H9 (cell line): Measurements from ENCODE around the gene MYL3. TPM values are rescaled to one million over a fixed set of nuclear protein-coding genes. Genes with fewer than 3 reads are reported as not detected.

Experiments
- DNase-seq: peaks from one replicate; pipeline ENCODE4 v3.0.0-alpha.2; 2017
- H2AFZ ChIP-seq: one replicate; pipeline ENCODE4 v1.6.1; 2013; ENCODE audit warnings: mild to moderate bottlenecking, low read length, control low read depth, moderate library complexity
- H2AK5ac ChIP-seq: 2 replicates; pipeline ENCODE4 v1.6.1; 2013; ENCODE audit warnings: low read length, control low read depth, mixed read lengths; ENCODE audit not compliant: insufficient read length
- H2BK120ac ChIP-seq: one replicate; pipeline ENCODE4 v1.6.1; 2013; ENCODE audit warnings: low read depth, mild to moderate bottlenecking, low read length, control low read depth, inconsistent platforms; ENCODE audit not compliant: poor library complexity, severe bottlenecking
- H2BK12ac ChIP-seq: 2 replicates; pipeline ENCODE4 v1.6.1; 2013; ENCODE audit warnings: low read length, control low read depth, mixed read lengths, low read depth; ENCODE audit not compliant: insufficient read length
- H2BK15ac ChIP-seq: 2 replicates; pipeline ENCODE4 v1.6.1; 2013; ENCODE audit warnings: low read depth, low read length, control low read depth
- H2BK20ac ChIP-seq: one replicate; pipeline ENCODE4 v1.6.1; 2013; ENCODE audit warnings: low read depth, mild to moderate bottlenecking, low read length, control low read depth, inconsistent platforms; ENCODE audit not compliant: poor library complexity, severe bottlenecking
- H2BK5ac ChIP-seq: 2 replicates; pipeline ENCODE4 v1.6.1; 2013; ENCODE audit warnings: low read length, control low read depth, mixed read lengths; ENCODE audit not compliant: insufficient read length
- H3K14ac ChIP-seq: 2 replicates; pipeline ENCODE4 v1.6.1; 2013; ENCODE audit warnings: low read length, control low read depth; ENCODE audit not compliant: insufficient read depth
- H3K18ac ChIP-seq: 2 replicates; pipeline ENCODE4 v1.6.1; 2013; ENCODE audit warnings: low read depth, mild to moderate bottlenecking, mixed read lengths, low read length, control low read depth; ENCODE audit not compliant: insufficient read length
- H3K23ac ChIP-seq: 2 replicates; pipeline ENCODE4 v1.6.1; 2013; ENCODE audit warnings: low read length, control low read depth, mixed read lengths, low read depth; ENCODE audit not compliant: insufficient read length
- H3K23me2 ChIP-seq: 2 replicates; pipeline ENCODE4 v1.6.1; 2013; ENCODE audit warnings: low read depth, mild to moderate bottlenecking, mixed read lengths, low read length, control low read depth; ENCODE audit not compliant: insufficient read length, poor library complexity, severe bottlenecking
- H3K27ac ChIP-seq: 2 replicates; pipeline ENCODE4 v1.5.1; 2013; ENCODE audit warnings: low read length, control low read depth, mixed read lengths, low read depth; ENCODE audit not compliant: insufficient read length
- H3K27me3 ChIP-seq: 2 replicates; pipeline ENCODE4 v1.6.1; 2013; ENCODE audit warnings: low read length, control low read depth, inconsistent platforms; ENCODE audit not compliant: insufficient read depth
- H3K4ac ChIP-seq: 2 replicates; pipeline ENCODE4 v1.6.1; 2013; ENCODE audit warnings: low read depth, mild to moderate bottlenecking, control low read depth, inconsistent platforms, low read length, moderate library complexity
- H3K4me1 ChIP-seq: 2 replicates; pipeline ENCODE4 v1.6.1; 2013; ENCODE audit warnings: low read length, control low read depth, inconsistent platforms; ENCODE audit not compliant: insufficient read depth
- H3K4me2 ChIP-seq: 2 replicates; pipeline ENCODE4 v1.6.1; 2013; ENCODE audit warnings: low read length, control low read depth, mixed read lengths; ENCODE audit not compliant: insufficient read length, insufficient read depth
- H3K56ac ChIP-seq: 2 replicates; pipeline ENCODE4 v1.6.1; 2013; ENCODE audit warnings: low read depth, mild to moderate bottlenecking, mixed read lengths, low read length, control low read depth; ENCODE audit not compliant: insufficient read length
- H3K79me1 ChIP-seq: 2 replicates; pipeline ENCODE4 v1.6.1; 2013; ENCODE audit warnings: low read depth, mild to moderate bottlenecking, moderate library complexity, low read length, control low read depth, inconsistent platforms; ENCODE audit not compliant: insufficient read depth, poor library complexity, severe bottlenecking
- H3K79me2 ChIP-seq: 2 replicates; pipeline ENCODE4 v1.6.1; 2013; ENCODE audit warnings: low read length, control low read depth, inconsistent platforms; ENCODE audit not compliant: insufficient read depth
- H3K9ac ChIP-seq: 2 replicates; pipeline ENCODE4 v1.6.1; 2013; ENCODE audit warnings: low read length, control low read depth, mixed read lengths; ENCODE audit not compliant: insufficient read length; ENCODE audit errors: extremely low read depth
- H3K9me3 ChIP-seq: one replicate; pipeline ENCODE4 v1.6.1; 2013; ENCODE audit warnings: low read depth, low read length, inconsistent platforms; ENCODE audit not compliant: control insufficient read depth
- H3T11ph ChIP-seq: one replicate; pipeline ENCODE4 v1.6.1; 2013; ENCODE audit warnings: mild to moderate bottlenecking, low read length, control low read depth, inconsistent platforms
- H4K20me1 ChIP-seq: one replicate; pipeline ENCODE4 v1.6.1; 2013; ENCODE audit not compliant: control insufficient read depth, insufficient read length, insufficient read depth
- H4K5ac ChIP-seq: 2 replicates; pipeline ENCODE4 v1.6.1; 2013; ENCODE audit warnings: low read depth, mild to moderate bottlenecking, mixed read lengths, low read length, control low read depth; ENCODE audit not compliant: insufficient read length
- H4K8ac ChIP-seq: replicated peaks from 2 replicates; pipeline ENCODE4 v1.6.1; 2013; ENCODE audit warnings: low read length, control low read depth, mixed read lengths, low read depth; ENCODE audit not compliant: insufficient read length
- H4K91ac ChIP-seq: 2 replicates; pipeline ENCODE4 v1.6.1; 2013; ENCODE audit warnings: low read depth, mild to moderate bottlenecking, moderate library complexity, mixed read lengths, low read length, control low read depth; ENCODE audit not compliant: insufficient read length
- H3K27ac Mint-ChIP-seq, 3 experiments: 2 replicates in 2 of 3; 3 replicates in 1 of 3; pipeline ENCODE4 v1.8.0; 2020 to 2021; ENCODE audit warnings: mixed read lengths in 3 of 3, mild to moderate bottlenecking in 1 of 3, moderate library complexity in 1 of 3
- H3K27me3 Mint-ChIP-seq: 2 replicates; pipeline ENCODE4 v1.8.0; 2021; ENCODE audit warnings: low read depth, mild to moderate bottlenecking, moderate library complexity, mixed read lengths
- H3K36me3 Mint-ChIP-seq, 3 experiments: 2 replicates in 2 of 3; 3 replicates in 1 of 3; pipeline ENCODE4 v1.8.0; 2020 to 2021; ENCODE audit warnings: low read depth in 3 of 3, mixed read lengths in 3 of 3; ENCODE audit not compliant: insufficient read depth in 1 of 3
- H3K4me1 Mint-ChIP-seq, 2 experiments: 2 replicates each; pipeline ENCODE4 v1.8.0; 2020; ENCODE audit warnings: mixed read lengths in 2 of 2
- H3K4me3 Mint-ChIP-seq, 2 experiments: 2 replicates in 1 of 2; 3 replicates in 1 of 2; pipeline ENCODE4 v1.8.0; 2020 to 2021; ENCODE audit warnings: mild to moderate bottlenecking in 2 of 2, mixed read lengths in 2 of 2, moderate library complexity in 1 of 2
- H3K9me3 Mint-ChIP-seq, 2 experiments: 2 replicates in 1 of 2; 3 replicates in 1 of 2; pipeline ENCODE4 v1.8.0; 2020; ENCODE audit warnings: mild to moderate bottlenecking in 2 of 2, mixed read lengths in 2 of 2, moderate library complexity in 1 of 2
- CTCF ChIP-seq: fragments of 200-600 bp; sonication (generic); conservative IDR thresholded peaks from 3 replicates; pipeline ENCODE4 v1.8.0; 2021; ENCODE audit warnings: antibody characterized with exemption, mild to moderate bottlenecking
- WGBS: extraction: QIAGEN DNeasy Blood & Tissue Kit; methylation state at CpG from one replicate; pipeline ENCODE4 v1.1.7; 2013; ENCODE audit warnings: missing lambda C conversion rate, low lambda C conversion rate, mixed read lengths; ENCODE audit not compliant: insufficient read length; ENCODE audit errors: extremely low coverage; 5-methylcytosine and 5-hydroxymethylcytosine counted together
- total RNA-seq: library from RNA; stranded (reverse); gene quantifications from 2 replicates; pipeline ENCODE4 v1.2.1, GENCODE V29; 2021

MYL3 gene
- total RNA-seq, 1 experiment from 2014 or later = 0.24 TPM

- H4K20me1 ChIP-seq = no peaks in the 10 kb centered on the region
- H2BK120ac ChIP-seq = no peak overlapping the region
- WGBS = no CpG with 5 or more reads among the region's 12 CpGs
- no peak overlapping the region for H2AFZ ChIP-seq
- H2BK12ac ChIP-seq = no peak overlapping the region
- H3K4me1 ChIP-seq = 0 out of 2 replicates have a peak, but pooled peaks cover 2% of the 10 kb centered on the region
- no peak overlapping the region for H3K14ac ChIP-seq
- no peak overlapping the region for H2BK15ac ChIP-seq
- no peaks in the 10 kb centered on the region for H3K36me3 Mint-ChIP-seq
- H3K9me3 ChIP-seq = no peaks in the 10 kb centered on the region
- H3K27ac Mint-ChIP-seq = no peak overlapping the region
- H3K4me2 ChIP-seq = no peak overlapping the region
- H3K56ac ChIP-seq = no peak overlapping the region
- H3T11ph ChIP-seq = no peak overlapping the region
- no peak overlapping the region for H2BK5ac ChIP-seq
- H3K4ac ChIP-seq = no peak overlapping the region
- H4K5ac ChIP-seq = no peak overlapping the region
- no peaks in the 10 kb centered on the region for H3K79me2 ChIP-seq
- H3K27me3 Mint-ChIP-seq = peaks cover 3% of the 10 kb centered on the region
- H4K91ac ChIP-seq = no peak overlapping the region
- H3K4me1 Mint-ChIP-seq = peaks cover 14 to 24% of the 10 kb centered on the region in 2 experiments
- no peak overlapping the region for H3K4me3 Mint-ChIP-seq
- no peak overlapping the region for H2BK20ac ChIP-seq
- no peak overlapping the region for H3K27ac ChIP-seq
- no peak overlapping the region for H2AK5ac ChIP-seq
- H3K9ac ChIP-seq = no peak overlapping the region
- H3K79me1 ChIP-seq = no peaks in the 10 kb centered on the region
- no peaks in the 10 kb centered on the region for H3K9me3 Mint-ChIP-seq
- no peak overlapping the region for H3K18ac ChIP-seq
- H3K23me2 ChIP-seq = peaks cover 6% of the 10 kb centered on the region
- TF ChIP-seq CTCF = peak; percentile 80
- H4K8ac ChIP-seq = no peak overlapping the region
- no peaks in the 10 kb centered on the region for H3K27me3 ChIP-seq
- no peak overlapping the region for H3K23ac ChIP-seq
- peak; percentile 86 for DNase-seq
Observed at GRCh38 chr3:46848271-46849044, 14.8 kb downstream of the MYL3 start.
